K562 (cell line): ENCODE data around the gene SLC29A3. TPM values are rescaled to one million over a fixed set of nuclear protein-coding genes. Genes with fewer than 3 reads are reported as not detected.
A peak's percentile ranks its signal among the peaks of the same experiment; 100 is the strongest.

Experiments used
- CBX1 ChIP-seq: sonication (generic); IDR thresholded peaks from 2 replicates; pipeline ENCODE4 v1.6.1; 2016; ENCODE audit warnings: antibody characterized with exemption, low read depth, mild to moderate bottlenecking
- CHD4 ChIP-seq: fragments of 200-600 bp; sonication (generic); IDR thresholded peaks from 3 replicates; pipeline ENCODE4 v1.6.1; 2012; ENCODE audit warnings: low read depth, mild to moderate bottlenecking, mixed read lengths, low read length, inconsistent platforms; ENCODE audit not compliant: insufficient read depth, insufficient replicate concordance, poor library complexity, severe bottlenecking
- CTCF ChIP-seq, 3 experiments: IDR thresholded peaks in 2 of 3; conservative IDR thresholded peaks in 1 of 3; 2 replicates each; pipeline ENCODE4 v1.5.1; 2011 to 2012; ENCODE audit warnings: low read length in 3 of 3, mild to moderate bottlenecking in 3 of 3, control low read depth in 2 of 3, improper control_type of control experiment in 1 of 3, inconsistent platforms in 1 of 3, low read depth in 1 of 3, mixed read lengths in 1 of 3, moderate library complexity in 1 of 3; ENCODE audit not compliant: insufficient read depth in 2 of 3
- E2F8 ChIP-seq: fragments of 450-650 bp; IDR thresholded peaks from 2 replicates; pipeline ENCODE4 v1.7.1; 2018; ENCODE audit warnings: mild to moderate bottlenecking, low read depth; ENCODE audit not compliant: partially characterized antibody
- FOSL1 ChIP-seq: fragments of 200-800 bp; sonication (Bioruptor generic); conservative IDR thresholded peaks from 2 replicates; pipeline ENCODE4 v1.6.1; 2016; ENCODE audit warnings: missing genetic modification characterization, missing compliant biosample characterization
- HES1 ChIP-seq: fragments of 450-650 bp; IDR thresholded peaks from 2 replicates; pipeline ENCODE4 v1.6.1; 2016; ENCODE audit warnings: low read depth, mild to moderate bottlenecking, moderate library complexity
- ILK ChIP-seq: fragments of 450-650 bp; IDR thresholded peaks from 2 replicates; pipeline ENCODE4 v1.6.1; 2016; ENCODE audit warnings: missing genetic modification characterization, low read depth, mild to moderate bottlenecking, missing compliant biosample characterization, moderate library complexity, borderline replicate concordance
- JUNB ChIP-seq: fragments of 450-650 bp; formaldehyde crosslinking; conservative IDR thresholded peaks from 2 replicates; pipeline ENCODE4 v1.4.0; 2020; ENCODE audit warnings: mild to moderate bottlenecking
- KLF13 ChIP-seq: fragments of 450-650 bp; IDR thresholded peaks from 2 replicates; pipeline ENCODE4 v1.6.1; 2016; ENCODE audit warnings: missing genetic modification characterization, low read depth, mild to moderate bottlenecking, missing compliant biosample characterization, moderate library complexity, borderline replicate concordance
- MLLT1 ChIP-seq, 2 experiments: fragments of 450-650 bp; IDR thresholded peaks; 2 replicates each; pipeline ENCODE4 v1.6.1; 2016
- NCOA6 ChIP-seq: fragments of 450-650 bp; IDR thresholded peaks from 2 replicates; pipeline ENCODE4 v1.6.1; 2017; ENCODE audit warnings: mild to moderate bottlenecking
- POLR2A ChIP-seq: fragments of 450-650 bp; conservative IDR thresholded peaks from 2 replicates; pipeline ENCODE4 v1.6.1; 2016
- PYGO2 ChIP-seq: fragments of 450-650 bp; IDR thresholded peaks from 2 replicates; pipeline ENCODE4 v1.6.1; 2016; ENCODE audit warnings: mild to moderate bottlenecking, missing genetic modification characterization, moderate library complexity, missing compliant biosample characterization
- ZBTB8A ChIP-seq: fragments of 450-650 bp; IDR thresholded peaks from 2 replicates; pipeline ENCODE4 v1.6.1; 2018; ENCODE audit warnings: mild to moderate bottlenecking, moderate library complexity; ENCODE audit not compliant: partially characterized antibody
- ZNF175 ChIP-seq: fragments of 200-800 bp; sonication (Bioruptor generic); IDR thresholded peaks from 2 replicates; pipeline ENCODE4 v1.6.1; 2016; ENCODE audit warnings: low read depth, mild to moderate bottlenecking, missing genetic modification characterization, missing compliant biosample characterization
- ZNF253 ChIP-seq: fragments of 250-450 bp; sonication (Bioruptor Pico); conservative IDR thresholded peaks from 2 replicates; pipeline ENCODE4 v1.6.1; 2021; ENCODE audit warnings: mild to moderate bottlenecking
- ZNF655 ChIP-seq: fragments of 250-450 bp; sonication (Bioruptor Pico); IDR thresholded peaks from 2 replicates; pipeline ENCODE4 v1.5.0; 2021
- ZNF695 ChIP-seq: fragments of 450-650 bp; formaldehyde crosslinking; IDR thresholded peaks from 2 replicates; pipeline ENCODE4 v1.4.0; 2020; ENCODE audit warnings: mild to moderate bottlenecking, moderate library complexity
- polyA plus RNA-seq, 8 experiments: library from polyadenylated mRNA; depleted of rRNA in 4 of 8; stranded (reverse) in 5 of 8; unstranded in 3 of 8; fragments of >200 nt; fragmentation: Nextera tagmentation in 2 of 8; fragmentation: Illumina TruSeq in 1 of 8; extraction: Ambion mirVana in 2 of 8; extraction: Trizol in 1 of 8; gene quantifications; 2 replicates each; pipeline versions ENCODE4 v1.2.1 to v1.2.3, GENCODE V29; 2011 to 2014; ENCODE audit warnings: inconsistent platforms in 1 of 8, missing spikeins in 1 of 8
- total RNA-seq, 7 experiments: library from RNA; depleted of rRNA in 6 of 7; stranded (reverse); fragments of >200 nt in 6 of 7; fragmentation: Illumina TruSeq in 2 of 7; extraction: Trizol in 2 of 7; gene quantifications; 2 replicates each; pipeline versions ENCODE4 v1.2.1 to v1.2.3, GENCODE V29; 2011 to 2021; ENCODE audit warnings: low replicate concordance in 1 of 7

Gene SLC29A3
- total and polyA plus RNA-seq, 9 of the 15 experiments (the other 6 are each of a cell fraction or from before 2014, with no cell fraction given) = 2.1 to 10.7 (median 4.6) TPM

GRCh38 chr10:71319042-71319799 lies at the start of gene SLC29A3 (continued):
- TF ChIP-seq MLLT1 (IDR thresholded peaks at IDR 0.05) = peak; percentile 50 to 81; a peak in 2 of 4 replicates
- peak; percentile 99 for TF ChIP-seq CBX1
- TF ChIP-seq FOSL1 = peak; percentile 63
- no peak for TF ChIP-seq ZNF695
- no peak for TF ChIP-seq ZNF655
- TF ChIP-seq JUNB (CRISPR knock-in tag) = no peak
- peak; percentile 90 to 96 (median 94) for TF ChIP-seq CTCF (IDR thresholded peaks at IDR 0.05 in 2 of 3, conservative IDR thresholded peaks at IDR 0.05 in 1 of 3; ENCODE audit: insufficient read depth in 2 of 3, low read depth in 1 of 3, low read length in 3 of 3)
- TF ChIP-seq ZNF253 = no peak
- no peak for TF ChIP-seq ZBTB8A
- no peak for TF ChIP-seq HES1
- no peak for TF ChIP-seq KLF13
- no peak for TF ChIP-seq ILK
- TF ChIP-seq E2F8 = no peak
- TF ChIP-seq CHD4 = peak; percentile 11
- TF ChIP-seq PYGO2 (tag) = no peak
- TF ChIP-seq ZNF175 (CRISPR knock-in tag) = no peak
- no peak for TF ChIP-seq NCOA6
- peak; percentile 80 for TF ChIP-seq POLR2A
